Type B pancreatic cell (in vitro differentiated cells): ENCODE results near the gene KIF6. TPM values are rescaled to one million over a fixed set of nuclear protein-coding genes. Genes with fewer than 3 reads are reported as not detected.

Source experiments
- DNase-seq: peaks from one replicate; pipeline ENCODE4 v3.0.0; 2021; ENCODE audit warnings: mixed read lengths; ENCODE audit not compliant: unreplicated experiment; ENCODE audit errors: extremely low spot score
- H3K27ac Mint-ChIP-seq: 2 replicates; pipeline ENCODE4 v1.8.0; 2021; ENCODE audit warnings: mild to moderate bottlenecking, mixed read lengths
- H3K27me3 Mint-ChIP-seq: 2 replicates; pipeline ENCODE4 v1.8.0; 2021; ENCODE audit warnings: mixed read lengths
- H3K36me3 Mint-ChIP-seq: 2 replicates; pipeline ENCODE4 v1.8.0; 2021; ENCODE audit warnings: mixed read lengths
- H3K4me1 Mint-ChIP-seq: one replicate; pipeline ENCODE4 v1.8.0; 2021; ENCODE audit warnings: mixed read lengths; ENCODE audit not compliant: unreplicated experiment
- H3K4me3 Mint-ChIP-seq: 2 replicates; pipeline ENCODE4 v1.8.0; 2021; ENCODE audit warnings: mild to moderate bottlenecking, mixed read lengths
- H3K9me3 Mint-ChIP-seq: 2 replicates; pipeline ENCODE4 v1.8.0; 2021; ENCODE audit warnings: mixed read lengths
- total RNA-seq: library from RNA; stranded (reverse); gene quantifications from 2 replicates; pipeline ENCODE4 v1.2.1, GENCODE V29; 2021; ENCODE audit warnings: low replicate concordance
- TF ChIP-seq, protein P1 (sequence below): fragments of 200-600 bp; sonication (generic); conservative IDR thresholded peaks from 2 replicates; pipeline ENCODE4 v1.5.0; 2021; ENCODE audit warnings: antibody characterized with exemption, mild to moderate bottlenecking

The KIF6 gene
- total RNA-seq, 1 donor from 2014 or later: 3.3 TPM

DNA sequence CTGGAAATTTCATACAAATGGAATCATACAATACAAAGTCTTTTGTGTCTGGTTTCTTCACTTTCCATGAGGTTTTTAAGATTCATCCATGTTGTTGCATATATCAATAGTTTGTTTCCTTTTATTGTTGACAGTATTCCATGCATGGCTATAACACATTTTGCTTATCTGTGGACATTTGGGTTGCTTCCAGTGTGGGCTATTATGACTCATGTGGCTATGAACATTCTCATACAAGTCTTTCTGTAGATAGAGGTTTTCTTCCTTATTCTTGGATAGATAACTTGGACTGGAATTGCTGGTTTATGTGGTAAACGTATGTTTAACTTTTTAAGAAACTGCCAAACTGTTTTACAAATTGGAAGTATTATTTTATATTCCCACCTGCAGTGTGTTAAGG is 30.0 kb upstream of the KIF6 start:
- Mint-ChIP-seq H3K36me3 (no peaks in the 10 kb centered on the region), H3K27me3 (no peaks in the 10 kb centered on the region), H3K4me1 (peaks cover 7% of the 10 kb centered on the region), H3K27ac (no peak overlapping the region), H3K4me3 (no peak overlapping the region), H3K9me3 (no peaks in the 10 kb centered on the region)
- no peak for DNase-seq
- TF ChIP-seq, protein P1, sequence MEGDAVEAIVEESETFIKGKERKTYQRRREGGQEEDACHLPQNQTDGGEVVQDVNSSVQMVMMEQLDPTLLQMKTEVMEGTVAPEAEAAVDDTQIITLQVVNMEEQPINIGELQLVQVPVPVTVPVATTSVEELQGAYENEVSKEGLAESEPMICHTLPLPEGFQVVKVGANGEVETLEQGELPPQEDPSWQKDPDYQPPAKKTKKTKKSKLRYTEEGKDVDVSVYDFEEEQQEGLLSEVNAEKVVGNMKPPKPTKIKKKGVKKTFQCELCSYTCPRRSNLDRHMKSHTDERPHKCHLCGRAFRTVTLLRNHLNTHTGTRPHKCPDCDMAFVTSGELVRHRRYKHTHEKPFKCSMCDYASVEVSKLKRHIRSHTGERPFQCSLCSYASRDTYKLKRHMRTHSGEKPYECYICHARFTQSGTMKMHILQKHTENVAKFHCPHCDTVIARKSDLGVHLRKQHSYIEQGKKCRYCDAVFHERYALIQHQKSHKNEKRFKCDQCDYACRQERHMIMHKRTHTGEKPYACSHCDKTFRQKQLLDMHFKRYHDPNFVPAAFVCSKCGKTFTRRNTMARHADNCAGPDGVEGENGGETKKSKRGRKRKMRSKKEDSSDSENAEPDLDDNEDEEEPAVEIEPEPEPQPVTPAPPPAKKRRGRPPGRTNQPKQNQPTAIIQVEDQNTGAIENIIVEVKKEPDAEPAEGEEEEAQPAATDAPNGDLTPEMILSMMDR: no peak

DNA sequence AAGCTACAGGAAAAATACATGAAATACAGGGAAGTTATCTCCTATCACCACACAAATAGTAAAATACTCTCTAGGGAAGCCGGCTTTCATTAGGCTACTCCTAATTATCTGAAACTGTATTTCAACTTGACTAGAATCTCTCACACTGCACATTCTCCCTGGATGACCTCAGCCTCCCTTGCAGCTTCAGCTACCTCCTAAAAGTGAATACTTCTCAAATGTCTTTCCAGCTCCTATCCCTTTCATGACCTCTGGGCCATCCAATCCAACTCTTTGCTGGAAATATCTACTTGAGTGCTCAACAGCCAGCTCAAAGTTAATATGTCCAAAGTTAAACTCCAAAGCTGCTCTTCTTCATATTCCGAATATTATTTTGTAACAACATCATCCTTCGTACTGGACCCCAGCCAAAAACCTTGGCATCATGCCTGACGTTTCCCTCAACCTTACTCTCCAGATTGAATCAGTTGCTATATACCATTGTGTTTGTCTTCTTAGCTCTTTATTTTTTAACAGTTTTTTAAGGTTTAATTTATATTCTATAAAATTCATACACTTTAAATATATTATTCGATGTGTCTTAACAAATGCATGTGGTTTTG is 29.4 kb upstream of the KIF6 start:
- Mint-ChIP-seq H3K4me1 (peaks cover 7% of the 10 kb centered on the region), H3K27me3 (no peaks in the 10 kb centered on the region), H3K27ac (no peak overlapping the region), H3K4me3 (no peak overlapping the region), H3K36me3 (no peaks in the 10 kb centered on the region), H3K9me3 (no peaks in the 10 kb centered on the region)
- TF ChIP-seq, protein P1: no peak
- DNase-seq: no peak

DNA sequence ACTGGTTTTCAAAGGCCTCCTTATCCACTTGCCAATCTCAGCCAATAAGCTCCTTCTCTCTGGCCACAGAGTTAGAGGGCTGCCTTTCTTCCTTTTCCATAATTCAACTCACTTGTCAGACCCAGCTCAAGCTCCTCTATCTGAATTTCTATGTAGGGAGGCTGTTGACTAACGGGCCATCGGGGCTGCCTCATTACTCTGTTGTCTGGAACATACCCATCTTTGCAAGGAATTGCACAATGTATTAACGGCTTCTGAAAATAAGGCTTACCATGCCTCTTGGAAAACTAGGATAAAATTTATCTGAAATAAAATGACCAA is 28.5 kb upstream of the KIF6 start:
- Mint-ChIP-seq H3K9me3 (no peaks in the 10 kb centered on the region), H3K4me1 (peaks cover 7% of the 10 kb centered on the region), H3K27ac (no peak overlapping the region), H3K36me3 (no peaks in the 10 kb centered on the region), H3K27me3 (no peaks in the 10 kb centered on the region), H3K4me3 (no peak overlapping the region)
- TF ChIP-seq, protein P1: no peak
- no peak for DNase-seq

DNA sequence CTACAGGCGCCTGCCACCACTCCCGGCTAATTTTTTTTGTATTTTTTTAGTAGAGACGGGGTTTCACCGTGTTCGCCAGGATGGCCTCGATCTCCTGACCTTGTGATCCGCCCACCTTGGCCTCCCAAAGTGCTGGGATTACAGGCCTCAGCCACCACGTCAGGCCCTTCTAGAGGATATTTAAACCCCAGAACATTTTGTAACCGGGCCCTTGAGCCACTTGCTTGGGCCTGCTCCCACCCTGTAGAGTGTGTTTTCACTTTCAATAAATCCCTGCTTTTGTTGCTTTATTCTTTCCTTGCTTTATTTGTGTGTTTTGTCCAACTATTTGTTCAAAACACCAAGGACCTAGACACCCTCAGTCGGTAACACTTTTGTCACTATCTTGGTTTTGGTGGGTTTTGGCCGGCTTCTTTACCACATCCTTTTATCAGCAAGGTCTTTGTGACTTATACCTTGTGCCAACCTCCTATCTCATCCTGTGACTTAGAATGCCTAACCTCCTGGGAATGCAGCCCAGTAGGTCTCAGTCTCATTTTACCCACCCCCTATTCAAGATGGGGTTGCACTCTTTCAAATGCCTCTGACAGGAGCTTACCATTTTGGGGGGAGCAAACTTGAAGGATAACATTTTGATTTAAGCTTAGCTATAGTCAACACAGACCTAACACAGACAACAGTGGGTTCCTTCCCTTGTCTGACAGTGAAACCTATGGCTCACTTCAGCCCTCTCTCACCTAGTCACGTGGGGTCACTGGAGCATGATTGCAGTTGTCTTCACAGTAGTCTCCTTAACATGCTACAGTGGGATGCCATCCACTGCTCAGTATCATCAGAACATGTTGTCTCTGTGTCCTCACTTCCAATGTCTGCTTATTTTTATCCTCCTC is 27.9 kb upstream of the KIF6 start:
- Mint-ChIP-seq H3K27ac (no peak overlapping the region), H3K36me3 (no peaks in the 10 kb centered on the region), H3K9me3 (no peaks in the 10 kb centered on the region), H3K27me3 (no peaks in the 10 kb centered on the region), H3K4me1 (peaks cover 7% of the 10 kb centered on the region), H3K4me3 (no peak overlapping the region)
- TF ChIP-seq, protein P1: no peak
- no peak for DNase-seq

DNA sequence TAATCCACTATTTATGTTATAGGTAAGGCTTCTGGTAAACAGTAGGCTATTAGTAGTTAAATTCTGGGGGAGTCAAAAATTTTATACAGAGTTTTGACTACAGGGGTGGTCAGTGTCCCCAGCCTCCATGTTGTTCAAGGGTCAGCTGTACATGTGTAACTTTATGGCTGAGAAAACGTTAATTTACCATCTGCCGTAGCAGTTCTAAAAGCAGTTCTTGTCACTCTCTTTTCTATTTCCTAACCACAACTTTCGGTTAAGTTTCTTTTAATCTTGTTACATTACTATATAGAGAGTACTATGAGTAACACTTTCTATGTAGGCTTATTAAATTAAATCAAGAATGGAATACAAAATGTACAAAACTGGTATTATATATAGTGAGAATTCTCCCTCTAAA is 21.6 kb upstream of the KIF6 start:
- DNase-seq: no peak
- Mint-ChIP-seq H3K4me3 (no peak overlapping the region), H3K27me3 (no peaks in the 10 kb centered on the region), H3K27ac (no peak overlapping the region), H3K4me1 (no peaks in the 10 kb centered on the region), H3K36me3 (no peaks in the 10 kb centered on the region), H3K9me3 (no peaks in the 10 kb centered on the region)
- TF ChIP-seq, protein P1: no peak
